ENCODE data around the gene NYNRIN. TPM values are rescaled to one million over a fixed set of nuclear protein-coding genes. Genes with fewer than 3 reads are reported as not detected.

Gene NYNRIN
- total RNA-seq, 4 donors from 2014 or later: 4.7 to 14.7 (median 11.8) TPM

DNA sequence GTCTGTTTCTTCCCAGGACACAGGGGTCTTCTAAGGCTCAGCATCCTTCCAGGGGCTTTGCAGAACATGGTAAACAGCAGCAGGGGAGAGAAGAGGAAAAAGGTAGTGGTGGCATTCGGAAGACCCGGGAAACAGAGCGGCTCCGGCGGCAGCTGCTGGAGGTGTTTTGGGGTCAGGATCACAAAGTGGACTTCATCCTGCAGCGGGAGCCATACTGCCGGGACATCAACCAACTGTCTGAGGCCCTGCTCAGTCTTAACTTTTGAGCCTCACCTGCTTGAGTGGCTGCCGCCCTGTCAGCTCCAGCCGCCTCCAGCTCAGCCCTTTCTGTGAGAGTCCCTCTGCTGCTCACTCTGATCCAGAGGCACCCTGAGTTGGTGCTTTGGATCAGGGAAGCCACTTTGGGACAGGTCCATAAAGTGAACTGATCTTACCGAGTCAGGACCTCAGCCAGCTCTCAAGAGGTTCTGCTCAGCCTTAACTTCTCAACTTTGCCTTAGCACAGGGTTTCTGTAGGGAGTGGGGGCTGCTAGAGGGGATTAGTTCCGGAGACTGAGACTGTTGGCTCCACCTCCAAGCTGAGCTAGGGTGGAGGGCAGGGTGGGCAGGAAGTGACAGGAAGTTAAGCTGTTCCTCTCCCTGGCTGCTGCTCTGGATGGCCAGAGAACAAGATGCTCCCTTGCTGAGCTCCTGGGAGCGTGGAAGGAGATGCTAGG, 38.4 kb downstream of the NYNRIN start:
- Histone ChIP-seq H3K4me1 (peaks cover 28 to 77% (median 44%) of the 10 kb centered on the region in 3 donors), H3K9me3 (no peaks in the 10 kb centered on the region), H3K4me3 (no peak overlapping the region), H3K27ac (peak overlapping the region in 3 of 4 donors; percentile 69 to 78 (median 70)), H3K36me3 (peaks cover 38 to 93% (median 40%) of the 10 kb centered on the region in 3 donors), H3K27me3 (no peaks in the 10 kb centered on the region)
- WGBS, 2 donors: 65 to 76% methylated on average over 8 to 9 of the region's 12 CpGs
- intact Hi-C loops (cut with DNase I): no loop called here
- DNase-seq: no peak
- TF ChIP-seq POLR2A (IDR thresholded peaks at IDR 0.05): no peak
- no peak for TF ChIP-seq CTCF (IDR thresholded peaks at IDR 0.05)

DNA sequence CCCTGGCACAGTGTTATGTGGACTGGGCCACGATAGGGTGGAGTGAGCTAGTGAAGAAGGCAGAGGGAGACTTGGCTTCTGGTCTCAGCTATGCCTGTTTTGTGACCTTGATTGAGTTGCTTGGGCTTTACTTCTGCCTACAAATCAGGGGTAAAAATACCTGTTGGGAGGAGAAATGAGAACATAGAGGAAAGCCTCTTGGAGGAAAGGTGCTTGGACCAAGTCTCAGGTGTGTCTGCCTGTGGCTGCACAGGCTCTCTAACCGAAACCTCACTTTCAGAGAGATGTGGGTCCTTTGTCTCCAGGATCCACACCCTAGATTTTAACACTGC, 38.9 kb downstream of the NYNRIN start:
- DNase-seq: no peak
- peaks cover 25 to 73% (median 39%) of the 10 kb centered on the region in 3 donors for H3K4me1 ChIP-seq
- intact Hi-C loops (cut with DNase I): no loop called here
- H3K36me3 ChIP-seq: peaks cover 33 to 88% (median 35%) of the 10 kb centered on the region in 3 donors
- H3K4me3 ChIP-seq: no peak overlapping the region
- peak overlapping the region in 3 of 4 donors; percentile 69 to 78 (median 70) for H3K27ac ChIP-seq
- TF ChIP-seq CTCF (IDR thresholded peaks at IDR 0.05) (no peak), POLR2A (IDR thresholded peaks at IDR 0.05) (no peak)
- H3K9me3 ChIP-seq: no peaks in the 10 kb centered on the region
- no peaks in the 10 kb centered on the region for H3K27me3 ChIP-seq
- 80 to 81% methylated on average over 2 of the region's 2 CpGs for WGBS, 2 donors

GRCh38 chr14:24438223-24439097, 39.7 kb downstream of the NYNRIN start:
- Histone ChIP-seq H3K36me3 (peaks cover 26 to 80% (median 30%) of the 10 kb centered on the region in 3 donors), H3K4me1 (peaks cover 25 to 73% (median 37%) of the 10 kb centered on the region in 3 donors)

DNA sequence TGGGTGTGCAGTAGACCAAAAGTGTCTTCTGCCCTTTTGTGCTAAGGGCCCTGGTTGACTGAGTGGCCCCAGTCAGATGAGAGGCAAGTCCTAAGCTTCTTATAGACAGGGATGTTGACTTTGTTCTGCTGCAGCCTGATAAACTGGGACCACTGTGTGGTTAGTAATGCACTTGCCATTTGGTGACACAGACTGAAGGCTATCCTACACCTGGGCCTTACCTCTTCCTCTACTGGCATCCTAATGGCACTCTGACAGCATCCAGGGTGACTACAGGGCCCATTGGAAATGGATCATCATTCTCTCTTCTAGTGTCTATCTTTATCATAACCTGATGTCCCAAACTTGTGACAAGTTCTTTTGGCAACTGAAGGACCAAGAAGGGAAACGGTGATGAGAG, 40.5 kb downstream of the NYNRIN start:
- no peaks in the 10 kb centered on the region for H3K27me3 ChIP-seq
- TF ChIP-seq POLR2A (IDR thresholded peaks at IDR 0.05) (no peak), CTCF (IDR thresholded peaks at IDR 0.05) (no peak)
- WGBS, 2 donors: 46 to 60% methylated on average over 1 of the region's 1 CpG
- H3K9me3 ChIP-seq: no peaks in the 10 kb centered on the region
- peaks cover 25 to 76% (median 37%) of the 10 kb centered on the region in 3 donors for H3K4me1 ChIP-seq
- H3K4me3 ChIP-seq: no peak overlapping the region
- H3K27ac ChIP-seq: no peak overlapping the region
- intact Hi-C loops (cut with DNase I): no loop called here
- H3K36me3 ChIP-seq: peaks cover 26 to 72% (median 26%) of the 10 kb centered on the region in 3 donors
- no peak for DNase-seq

More at GRCh38 chr14:24438223-24439097, 39.7 kb downstream of the NYNRIN start:
- DNase-seq: no peak
- intact Hi-C loops (cut with DNase I): no loop called here
- 56 to 62% methylated on average over 9 of the region's 9 CpGs for WGBS, 2 donors
- no peak for TF ChIP-seq CTCF (IDR thresholded peaks at IDR 0.05)
- TF ChIP-seq POLR2A (IDR thresholded peaks at IDR 0.05): no peak
- H3K9me3 ChIP-seq: no peaks in the 10 kb centered on the region
- no peak overlapping the region for H3K4me3 ChIP-seq
- H3K27ac ChIP-seq: peak overlapping the region in 2 of 4 donors; percentile 70 to 78
- H3K27me3 ChIP-seq: no peaks in the 10 kb centered on the region
